Neural crest cell (in vitro differentiated cells): ENCODE results near the gene ABI1. TPM values are rescaled to one million over a fixed set of nuclear protein-coding genes. Genes with fewer than 3 reads are reported as not detected.

ENCODE experiments used
- DNase-seq: peaks from one replicate; pipeline ENCODE4 v3.0.0; 2021; ENCODE audit warnings: low read depth, mixed read lengths, low spot score
- H3K27ac Mint-ChIP-seq: one replicate; pipeline ENCODE4 v1.8.0; 2021; ENCODE audit warnings: mild to moderate bottlenecking, mixed read lengths; ENCODE audit not compliant: unreplicated experiment
- H3K27me3 Mint-ChIP-seq: 2 replicates; pipeline ENCODE4 v1.8.0; 2021; ENCODE audit warnings: low read depth, mild to moderate bottlenecking, mixed read lengths
- H3K36me3 Mint-ChIP-seq: 2 replicates; pipeline ENCODE4 v1.8.0; 2021; ENCODE audit warnings: low read depth, mild to moderate bottlenecking, mixed read lengths
- H3K4me1 Mint-ChIP-seq: 2 replicates; pipeline ENCODE4 v1.8.0; 2021; ENCODE audit warnings: mixed read lengths
- H3K4me3 Mint-ChIP-seq: one replicate; pipeline ENCODE4 v1.8.0; 2021; ENCODE audit warnings: mild to moderate bottlenecking, mixed read lengths
- H3K9me3 Mint-ChIP-seq: 2 replicates; pipeline ENCODE4 v1.8.0; 2021; ENCODE audit warnings: mixed read lengths
- total RNA-seq: library from RNA; stranded (reverse); gene quantifications from 2 replicates; pipeline ENCODE4 v1.2.1, GENCODE V29; 2021
- TF ChIP-seq, protein P1 (sequence below): fragments of 200-600 bp; sonication (generic); conservative IDR thresholded peaks from 2 replicates; pipeline ENCODE4 v1.5.0; 2021; ENCODE audit warnings: antibody characterized with exemption, mild to moderate bottlenecking

The ABI1 gene
- total RNA-seq, 1 donor from 2014 or later = 27.6 TPM

DNA sequence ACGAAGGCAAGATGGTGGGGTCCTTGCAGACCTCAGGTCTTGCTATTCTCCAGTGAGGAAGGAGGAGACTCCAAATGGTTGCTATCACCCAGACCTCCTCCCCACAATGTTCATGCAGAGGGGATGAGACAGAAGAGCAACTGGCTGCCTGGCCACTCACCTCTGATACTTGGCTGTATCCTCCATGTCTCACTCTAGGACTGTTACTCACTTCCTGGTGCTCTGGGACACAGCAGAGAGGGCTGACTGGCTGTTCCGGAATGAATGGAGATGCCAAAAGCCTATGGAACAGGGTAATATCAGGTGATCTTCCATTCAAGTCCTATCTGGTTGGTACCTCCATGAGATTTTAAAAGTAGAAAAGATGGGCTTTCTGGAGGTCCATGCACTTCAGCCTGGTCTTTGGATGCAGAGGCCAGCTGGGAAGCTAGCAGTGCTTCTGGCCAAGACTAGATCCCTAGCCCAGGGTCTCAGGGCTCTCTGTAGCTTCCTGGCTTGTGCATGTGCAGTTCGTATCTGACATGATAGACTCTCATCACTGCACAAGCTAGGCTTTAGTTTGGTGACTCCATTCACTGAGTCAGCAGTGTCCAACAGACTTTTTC lies 27.0 kb upstream of the ABI1 start:
- TF ChIP-seq, protein P1, sequence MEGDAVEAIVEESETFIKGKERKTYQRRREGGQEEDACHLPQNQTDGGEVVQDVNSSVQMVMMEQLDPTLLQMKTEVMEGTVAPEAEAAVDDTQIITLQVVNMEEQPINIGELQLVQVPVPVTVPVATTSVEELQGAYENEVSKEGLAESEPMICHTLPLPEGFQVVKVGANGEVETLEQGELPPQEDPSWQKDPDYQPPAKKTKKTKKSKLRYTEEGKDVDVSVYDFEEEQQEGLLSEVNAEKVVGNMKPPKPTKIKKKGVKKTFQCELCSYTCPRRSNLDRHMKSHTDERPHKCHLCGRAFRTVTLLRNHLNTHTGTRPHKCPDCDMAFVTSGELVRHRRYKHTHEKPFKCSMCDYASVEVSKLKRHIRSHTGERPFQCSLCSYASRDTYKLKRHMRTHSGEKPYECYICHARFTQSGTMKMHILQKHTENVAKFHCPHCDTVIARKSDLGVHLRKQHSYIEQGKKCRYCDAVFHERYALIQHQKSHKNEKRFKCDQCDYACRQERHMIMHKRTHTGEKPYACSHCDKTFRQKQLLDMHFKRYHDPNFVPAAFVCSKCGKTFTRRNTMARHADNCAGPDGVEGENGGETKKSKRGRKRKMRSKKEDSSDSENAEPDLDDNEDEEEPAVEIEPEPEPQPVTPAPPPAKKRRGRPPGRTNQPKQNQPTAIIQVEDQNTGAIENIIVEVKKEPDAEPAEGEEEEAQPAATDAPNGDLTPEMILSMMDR = no peak
- Mint-ChIP-seq H3K27ac (no peak overlapping the region), H3K27me3 (peaks cover 20% of the 10 kb centered on the region), H3K9me3 (peaks cover 3% of the 10 kb centered on the region), H3K4me3 (no peak overlapping the region), H3K4me1 (peaks cover 4% of the 10 kb centered on the region), H3K36me3 (peaks cover 3% of the 10 kb centered on the region)
- DNase-seq = no peak

DNA sequence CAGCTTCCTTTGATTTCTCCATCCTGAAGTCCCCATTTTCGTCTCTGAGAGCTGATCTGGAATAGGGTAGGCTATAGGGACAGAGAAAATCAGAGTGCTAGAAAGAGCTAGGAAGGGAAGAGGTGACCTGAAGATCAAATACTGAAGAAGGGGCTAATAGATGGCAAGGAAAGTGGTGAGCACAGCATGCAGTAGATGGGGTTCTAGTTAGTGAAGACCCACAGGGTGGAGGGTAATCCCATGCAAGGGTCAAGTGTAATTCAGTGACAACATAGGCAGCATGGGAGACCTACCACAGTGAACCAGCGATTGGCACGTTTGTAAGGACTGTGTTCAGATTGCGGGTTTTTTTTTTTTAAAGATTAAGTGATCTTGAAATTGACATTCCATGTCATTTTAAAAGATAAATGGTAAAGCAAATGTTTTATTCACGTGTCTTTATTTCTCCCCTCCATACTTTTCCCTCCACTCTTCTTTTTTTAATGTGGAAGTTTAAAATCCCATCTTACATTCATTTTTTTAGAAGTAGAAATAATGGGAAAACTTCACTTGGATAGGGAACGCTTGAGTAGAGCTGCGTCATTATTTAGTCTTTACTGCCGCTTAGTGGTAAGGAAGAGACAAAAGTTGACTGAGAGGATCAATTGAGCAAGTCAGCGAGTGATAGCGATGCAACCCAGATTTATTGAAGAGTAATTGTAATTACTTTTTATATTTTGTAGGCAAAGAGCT lies 21.0 kb upstream of the ABI1 start:
- H3K36me3 Mint-ChIP-seq = no peaks in the 10 kb centered on the region
- peaks cover 28% of the 10 kb centered on the region for H3K27me3 Mint-ChIP-seq
- no peak for DNase-seq
- no peaks in the 10 kb centered on the region for H3K9me3 Mint-ChIP-seq
- no peak overlapping the region for H3K4me3 Mint-ChIP-seq
- H3K4me1 Mint-ChIP-seq = peaks cover 4% of the 10 kb centered on the region
- no peak overlapping the region for H3K27ac Mint-ChIP-seq
- TF ChIP-seq, protein P1 = peak; percentile 80

DNA sequence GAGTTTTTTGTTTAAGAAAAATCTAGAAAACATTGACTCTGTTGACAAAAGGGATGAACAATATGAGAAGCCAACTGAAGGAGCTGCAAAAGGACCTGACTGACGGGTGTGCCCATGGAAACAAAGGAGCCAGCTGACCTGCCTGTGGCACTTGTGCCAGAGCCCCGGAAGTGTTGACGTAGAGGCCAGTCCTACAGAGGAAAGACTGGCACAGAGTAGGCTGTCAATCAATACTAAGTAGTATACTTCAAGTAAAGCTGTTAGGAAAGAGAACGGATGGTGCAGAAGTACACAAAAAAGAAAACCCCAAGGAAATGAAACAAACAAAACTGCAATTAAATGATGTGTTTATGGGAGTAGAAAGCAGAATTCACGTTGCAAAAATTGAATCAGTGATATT lies 19.0 kb upstream of the ABI1 start:
- Mint-ChIP-seq H3K9me3 (no peaks in the 10 kb centered on the region), H3K27me3 (peaks cover 30% of the 10 kb centered on the region), H3K36me3 (no peaks in the 10 kb centered on the region), H3K27ac (no peak overlapping the region), H3K4me3 (no peak overlapping the region), H3K4me1 (peaks cover 4% of the 10 kb centered on the region)
- DNase-seq = no peak
- TF ChIP-seq, protein P1 = no peak

DNA sequence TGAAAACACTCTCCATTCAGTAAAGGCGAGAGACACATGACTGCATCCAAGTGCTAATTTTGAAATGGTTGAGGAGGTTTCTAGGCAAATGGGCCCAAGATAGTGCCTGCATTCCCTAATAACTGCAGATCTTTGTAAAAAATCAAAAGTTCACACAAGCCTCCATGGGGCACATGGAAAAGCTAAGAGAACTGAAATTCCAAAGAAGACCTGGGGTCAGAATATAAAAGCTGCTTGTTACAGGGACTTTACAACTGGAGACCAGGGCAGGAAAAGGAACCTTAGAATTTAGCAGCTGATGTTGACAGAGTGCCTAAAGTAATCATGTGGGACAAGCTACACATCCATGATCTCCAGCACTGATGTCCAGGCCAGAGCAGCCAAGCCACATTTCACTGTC lies 10.0 kb upstream of the ABI1 start:
- H3K4me1 Mint-ChIP-seq = peaks cover 9% of the 10 kb centered on the region
- no peak overlapping the region for H3K4me3 Mint-ChIP-seq
- H3K9me3 Mint-ChIP-seq = no peaks in the 10 kb centered on the region
- no peaks in the 10 kb centered on the region for H3K27me3 Mint-ChIP-seq
- DNase-seq = no peak
- no peak overlapping the region for H3K27ac Mint-ChIP-seq
- H3K36me3 Mint-ChIP-seq = no peaks in the 10 kb centered on the region
- TF ChIP-seq, protein P1 = no peak

DNA sequence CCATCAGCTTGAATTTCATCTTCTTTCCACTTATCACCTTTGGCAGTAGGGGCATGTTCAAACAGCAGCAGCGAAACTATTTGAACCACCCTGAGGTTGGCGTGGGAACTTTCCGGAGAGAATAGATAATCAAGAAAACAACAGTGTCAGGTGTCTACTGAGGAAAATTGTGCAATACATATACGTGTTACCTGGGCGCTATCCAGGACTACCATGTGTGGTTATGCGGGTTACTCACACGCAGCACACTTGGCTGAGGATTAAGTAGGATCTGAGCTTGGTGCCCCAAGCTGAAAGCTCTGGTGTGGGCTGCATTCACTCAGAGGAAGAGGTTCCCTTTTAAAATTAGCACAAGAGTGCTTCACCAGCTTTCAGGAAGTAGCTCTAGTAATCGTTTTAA lies 8.8 kb upstream of the ABI1 start:
- Mint-ChIP-seq H3K4me1 (peaks cover 9% of the 10 kb centered on the region), H3K27ac (no peak overlapping the region), H3K36me3 (no peaks in the 10 kb centered on the region), H3K9me3 (no peaks in the 10 kb centered on the region), H3K4me3 (no peak overlapping the region), H3K27me3 (no peaks in the 10 kb centered on the region)
- TF ChIP-seq, protein P1 = no peak
- DNase-seq = no peak
